PC-3 (cell line): ENCODE measurements around the gene NRXN2. TPM values are rescaled to one million over a fixed set of nuclear protein-coding genes. Genes with fewer than 3 reads are reported as not detected.
A peak's percentile ranks its signal among the peaks of the same experiment; 100 is the strongest.

Experiments used
- ATAC-seq: fragments of 200-7000 bp; cut with Tn5 transposase; 2 replicates; pipeline ENCODE4 v1.9.1; 2020; ENCODE audit warnings: mild to moderate bottlenecking, moderate library complexity
- BruUV-seq: library from RNA; stranded (reverse); fragments of 400-500 nt; replicated peaks from 2 replicates; lab custom pipeline; 2021; lab: Mats Ljungman, UMichigan
- CTCF ChIA-PET: fragments of 300-600 bp; sonication (Branson Sonifier 250); formaldehyde crosslinking; loops from one replicate; lab custom pipeline; 2022; ENCODE audit warnings: antibody characterized with exemption; lab: Charles Lee
- POLR2A ChIA-PET: fragments of 300-600 bp; sonication (Branson Sonifier 250); formaldehyde crosslinking; loops from one replicate; lab custom pipeline; 2022; ENCODE audit warnings: antibody characterized with exemption; ENCODE audit not compliant: unreplicated experiment; lab: Charles Lee
- DNase-seq: peaks from one replicate; pipeline ENCODE4 v3.0.0-alpha.2; 2015
- H2AFZ ChIP-seq: fragments of 300-600 bp; sonication (generic); 2 replicates; pipeline ENCODE4 v1.6.0; 2016; ENCODE audit warnings: antibody characterized with exemption, low read length
- H3F3A ChIP-seq: fragments of 300-600 bp; sonication (generic); one replicate; pipeline ENCODE4 v1.6.0; 2017; ENCODE audit warnings: antibody characterized with exemption, low read length, control low read depth, mild to moderate bottlenecking; ENCODE audit not compliant: unreplicated experiment
- H3K27ac ChIP-seq: fragments of 300-600 bp; sonication (generic); 2 replicates; pipeline ENCODE4 v1.5.1; 2016; ENCODE audit warnings: mild to moderate bottlenecking, low read length
- H3K27me3 ChIP-seq: fragments of 300-600 bp; sonication (generic); 2 replicates; pipeline ENCODE4 v1.6.1; 2016; ENCODE audit warnings: low read length, mixed read lengths
- H3K36me3 ChIP-seq: fragments of 300-600 bp; sonication (generic); 2 replicates; pipeline ENCODE4 v1.6.1; 2016; ENCODE audit warnings: low read depth, mixed run types, low read length, mixed read lengths
- H3K4me1 ChIP-seq: fragments of 300-600 bp; sonication (generic); 2 replicates; pipeline ENCODE4 v1.5.1; 2016; ENCODE audit warnings: low read length; ENCODE audit not compliant: insufficient read depth
- H3K4me2 ChIP-seq: fragments of 300-600 bp; sonication (generic); 2 replicates; pipeline ENCODE4 v1.6.0; 2016; ENCODE audit warnings: low read length
- H3K4me3 ChIP-seq: fragments of 300-600 bp; sonication (generic); 2 replicates; pipeline ENCODE4 v1.5.1; 2016; ENCODE audit warnings: mild to moderate bottlenecking, low read length, mixed read lengths
- H3K79me2 ChIP-seq: fragments of 300-600 bp; sonication (generic); 2 replicates; pipeline ENCODE4 v1.6.1; 2017; ENCODE audit warnings: low read length, mixed read lengths
- H3K9ac ChIP-seq: fragments of 300-600 bp; sonication (generic); 2 replicates; pipeline ENCODE4 v1.6.0; 2016; ENCODE audit warnings: mild to moderate bottlenecking, low read length
- H3K9me2 ChIP-seq: fragments of 300-600 bp; sonication (generic); replicated peaks from 2 replicates; pipeline ENCODE4 v1.6.1; 2016; ENCODE audit warnings: mixed run types, low read length, mixed read lengths
- H3K9me3 ChIP-seq: fragments of 300-600 bp; sonication (generic); 2 replicates; pipeline ENCODE4 v1.6.1; 2016; ENCODE audit warnings: low read length, mixed read lengths
- H4K20me1 ChIP-seq: fragments of 300-600 bp; sonication (generic); 2 replicates; pipeline ENCODE4 v1.6.1; 2016; ENCODE audit warnings: low read length, mixed read lengths
- EZH2 ChIP-seq: fragments of 300-600 bp; sonication (generic); IDR thresholded peaks from one replicate; pipeline ENCODE4 v1.6.1; 2017; ENCODE audit warnings: antibody characterized with exemption, mild to moderate bottlenecking, low read length; ENCODE audit not compliant: unreplicated experiment
- EZH2phosphoT487 ChIP-seq: fragments of 300-600 bp; sonication (generic); IDR thresholded peaks from 2 replicates; pipeline ENCODE4 v1.6.1; 2018; ENCODE audit warnings: mild to moderate bottlenecking, antibody characterized with exemption, low read length, borderline replicate concordance
- intact Hi-C: fragments of 100-400 bp; cut with micrococcal nuclease; formaldehyde crosslinking; loops from 2 replicates; pipeline ENCODE4 v1.9.0; 2023
- total RNA-seq: library from RNA; depleted of rRNA; stranded (reverse); fragments of >200 nt; gene quantifications from 2 replicates; pipeline ENCODE4 v1.2.3, GENCODE V29; 2014
- TF ChIP-seq, protein P1 (sequence below): fragments of 300-600 bp; sonication (generic); conservative IDR thresholded peaks from 2 replicates; pipeline ENCODE4 v1.5.1; 2017; ENCODE audit warnings: antibody characterized with exemption, low read depth, mild to moderate bottlenecking, low read length

Gene NRXN2
- total RNA-seq, 1 experiment from 2014 or later: not detected

DNA sequence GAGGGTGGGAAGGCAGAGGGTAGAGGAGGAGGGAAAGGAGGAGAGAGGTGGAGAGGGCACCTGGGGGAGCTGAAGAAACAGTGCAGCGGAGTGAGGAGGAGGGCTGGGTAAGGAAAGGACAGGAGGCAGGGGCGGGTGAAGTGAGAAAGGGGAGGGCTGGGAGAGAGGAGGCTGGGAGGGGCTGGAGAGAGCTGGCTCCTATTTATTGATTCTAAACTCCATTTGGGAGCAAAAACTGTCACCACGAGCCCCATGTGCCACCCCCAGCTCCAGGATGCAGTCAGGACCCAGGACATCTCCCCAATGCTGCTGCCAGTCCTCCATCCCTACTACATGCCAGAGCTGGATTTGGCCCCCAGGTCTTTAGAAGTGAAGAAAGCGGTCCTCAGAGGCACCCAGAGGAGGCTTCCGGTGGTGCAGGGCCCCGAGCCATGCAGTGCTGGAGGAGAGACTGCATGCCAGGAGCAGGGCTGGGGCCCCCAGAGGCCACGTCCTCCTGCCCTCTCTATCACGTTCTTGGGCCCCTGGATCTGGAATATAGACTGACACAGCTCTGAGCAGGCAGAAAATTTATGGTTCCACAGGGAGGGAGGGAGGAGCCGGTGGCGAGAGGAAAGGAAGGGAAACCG, 78.2 kb downstream of the NRXN2 start:
- Histone ChIP-seq H3K36me3 (no peaks in the 10 kb centered on the region), H3K79me2 (no peaks in the 10 kb centered on the region), H3K9ac (no peak overlapping the region), H3K4me1 (no peaks in the 10 kb centered on the region), H3K9me2 (no peaks in the 10 kb centered on the region), H3K4me3 (no peak overlapping the region), H4K20me1 (0 out of 2 replicates have a peak, but pooled peaks cover 3% of the 10 kb centered on the region), H3F3A (no peaks in the 10 kb centered on the region), H3K27ac (no peak overlapping the region), H3K4me2 (no peak overlapping the region), H3K27me3 (peaks cover 54% of the 10 kb centered on the region), H2AFZ (no peak overlapping the region), H3K9me3 (no peaks in the 10 kb centered on the region)
- POLR2A ChIA-PET: no interaction called here
- CTCF ChIA-PET: interaction anchor here (0.6 kb wide), 1 partner anchor 195 kb away, joined by 4 read pairs; no protein-coding TSS in a partner anchor
- intact Hi-C loops: no loop called here
- no TSS peak for BruUV-seq
- DNase-seq: peak; percentile 18
- ATAC-seq: peak; percentile 36; the same call in 1 of the 2 replicates
- TF ChIP-seq, protein P1, sequence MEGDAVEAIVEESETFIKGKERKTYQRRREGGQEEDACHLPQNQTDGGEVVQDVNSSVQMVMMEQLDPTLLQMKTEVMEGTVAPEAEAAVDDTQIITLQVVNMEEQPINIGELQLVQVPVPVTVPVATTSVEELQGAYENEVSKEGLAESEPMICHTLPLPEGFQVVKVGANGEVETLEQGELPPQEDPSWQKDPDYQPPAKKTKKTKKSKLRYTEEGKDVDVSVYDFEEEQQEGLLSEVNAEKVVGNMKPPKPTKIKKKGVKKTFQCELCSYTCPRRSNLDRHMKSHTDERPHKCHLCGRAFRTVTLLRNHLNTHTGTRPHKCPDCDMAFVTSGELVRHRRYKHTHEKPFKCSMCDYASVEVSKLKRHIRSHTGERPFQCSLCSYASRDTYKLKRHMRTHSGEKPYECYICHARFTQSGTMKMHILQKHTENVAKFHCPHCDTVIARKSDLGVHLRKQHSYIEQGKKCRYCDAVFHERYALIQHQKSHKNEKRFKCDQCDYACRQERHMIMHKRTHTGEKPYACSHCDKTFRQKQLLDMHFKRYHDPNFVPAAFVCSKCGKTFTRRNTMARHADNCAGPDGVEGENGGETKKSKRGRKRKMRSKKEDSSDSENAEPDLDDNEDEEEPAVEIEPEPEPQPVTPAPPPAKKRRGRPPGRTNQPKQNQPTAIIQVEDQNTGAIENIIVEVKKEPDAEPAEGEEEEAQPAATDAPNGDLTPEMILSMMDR: peak; percentile 19; the same call in 1 of the 2 replicates
- TF ChIP-seq EZH2phosphoT487: no peak

DNA sequence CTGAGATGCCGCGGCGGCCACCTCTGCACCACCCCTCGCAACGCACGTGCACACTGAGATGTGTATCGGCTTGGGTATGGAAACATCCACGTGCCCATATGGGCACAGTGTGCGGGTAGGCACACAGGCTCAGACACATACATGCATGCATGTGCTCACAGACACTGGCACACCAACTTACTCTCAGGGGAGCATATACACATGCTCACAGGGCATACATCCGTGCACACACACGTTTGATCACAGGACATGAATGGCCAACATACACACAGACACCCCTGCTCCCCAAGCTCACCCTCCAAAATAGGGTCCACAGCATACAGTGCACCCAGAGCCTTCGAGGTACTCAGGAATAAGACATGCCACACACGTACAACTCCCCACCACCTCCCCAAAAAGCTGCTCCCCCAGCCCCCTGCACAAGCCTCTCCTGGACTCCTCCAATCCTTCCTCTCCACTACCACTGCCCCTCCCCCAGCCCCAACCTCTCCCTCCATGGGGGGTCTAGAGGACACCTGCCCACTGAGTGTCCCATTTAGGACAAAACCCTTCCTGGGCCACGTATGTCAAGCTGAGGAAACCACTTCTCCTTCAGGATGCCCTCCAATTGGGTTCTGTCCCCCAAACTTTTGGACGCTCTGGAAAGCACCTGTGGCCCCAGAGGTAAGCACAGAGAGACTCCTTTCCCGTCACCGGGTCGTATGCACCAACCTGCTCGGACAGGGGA, 78.9 kb downstream of the NRXN2 start:
- Histone ChIP-seq H3K9me2 (no peaks in the 10 kb centered on the region), H3F3A (no peaks in the 10 kb centered on the region), H3K36me3 (no peaks in the 10 kb centered on the region), H3K4me3 (no peak overlapping the region), H3K9me3 (no peaks in the 10 kb centered on the region), H3K4me1 (no peaks in the 10 kb centered on the region), H3K79me2 (no peaks in the 10 kb centered on the region), H3K9ac (no peak overlapping the region), H3K27me3 (peaks cover 54% of the 10 kb centered on the region), H3K4me2 (no peak overlapping the region), H3K27ac (no peak overlapping the region), H4K20me1 (0 out of 2 replicates have a peak, but pooled peaks cover 3% of the 10 kb centered on the region), H2AFZ (no peak overlapping the region)
- ATAC-seq (peak; percentile 36), DNase-seq (no peak)
- intact Hi-C loops: no loop called here
- ChIA-PET POLR2A (no interaction called here), CTCF (no interaction called here)
- no TSS peak for BruUV-seq
- TF ChIP-seq EZH2phosphoT487 (peak; percentile 27; the same call in 1 of the 2 replicates), EZH2 (no peak)

DNA sequence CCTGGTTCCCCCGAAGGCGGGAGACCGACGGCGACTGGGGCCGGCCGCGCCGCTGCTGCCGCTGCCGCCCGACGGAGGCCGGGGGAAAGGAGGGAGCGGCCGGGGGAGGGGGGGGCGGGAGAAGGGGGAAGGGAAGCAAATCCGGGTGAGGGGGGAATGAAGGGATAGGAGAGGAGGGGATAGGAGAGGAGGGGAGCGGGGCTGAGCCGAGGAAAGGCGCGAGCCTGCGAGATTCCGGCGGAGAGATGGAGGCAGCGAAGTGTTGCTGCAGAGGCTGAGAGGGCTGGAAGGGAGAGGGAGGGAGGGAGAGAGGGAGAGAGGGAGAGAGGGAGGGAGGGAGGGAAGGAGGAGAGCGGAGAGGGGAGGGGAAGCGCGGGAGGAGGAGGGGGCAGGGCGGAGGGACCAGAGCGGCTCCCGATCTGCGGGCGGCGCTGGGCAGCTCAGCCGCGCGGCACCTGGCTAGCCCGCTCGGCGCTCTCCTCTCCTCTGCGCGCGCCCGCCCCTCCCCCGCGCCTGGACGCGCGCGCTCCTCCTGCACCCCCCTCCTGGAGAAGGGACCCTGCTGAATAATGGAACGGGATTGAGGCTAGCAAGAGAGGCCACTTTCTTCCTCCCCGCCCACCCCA, 79.6 kb downstream of the NRXN2 start:
- Histone ChIP-seq H3K9me3 (no peaks in the 10 kb centered on the region), H3K36me3 (no peaks in the 10 kb centered on the region), H3K79me2 (no peaks in the 10 kb centered on the region), H3K4me1 (no peaks in the 10 kb centered on the region), H3K9ac (no peak overlapping the region), H2AFZ (no peak overlapping the region), H3K4me2 (no peak overlapping the region), H3K4me3 (no peak overlapping the region), H3F3A (no peaks in the 10 kb centered on the region), H4K20me1 (0 out of 2 replicates have a peak, but pooled peaks cover 3% of the 10 kb centered on the region), H3K9me2 (no peaks in the 10 kb centered on the region), H3K27ac (no peak overlapping the region), H3K27me3 (peaks cover 54% of the 10 kb centered on the region)
- no TSS peak for BruUV-seq
- ATAC-seq (0 out of 2 replicates have a peak, but pooled peaks have one; percentile 16), DNase-seq (no peak)
- intact Hi-C loops: no loop called here
- TF ChIP-seq EZH2phosphoT487: no peak
- TF ChIP-seq EZH2: no peak
- ChIA-PET POLR2A (no interaction called here), CTCF (no interaction called here)
